Gastroesophageal sphincter (tissue), 4 donors: ENCODE results near the gene UBE2J2. TPM values are rescaled to one million over a fixed set of nuclear protein-coding genes. Genes with fewer than 3 reads are reported as not detected.

Source experiments
- ATAC-seq: fragments of 150-250 bp; one replicate; pipeline ENCODE4 v1.9.1; 2016; ENCODE audit warnings: mild to moderate bottlenecking, moderate library complexity
- H3K27ac ChIP-seq, 4 donors: fragments of 200-600 bp; sonication (generic) in 3 of 4; 1 replicate in 3 of 4; 2 replicates in 1 of 4; pipeline ENCODE4 v1.5.1; 2016 to 2019
- H3K27me3 ChIP-seq: fragments of 200-600 bp; sonication (generic); one replicate; pipeline ENCODE4 v1.5.1; 2019
- H3K36me3 ChIP-seq, 2 donors: fragments of 200-600 bp; sonication (generic); one replicate each; pipeline ENCODE4 v1.5.1; 2019; ENCODE audit warnings: control low read depth in 1 of 2
- H3K4me1 ChIP-seq, 3 donors: fragments of 200-600 bp; sonication (generic); 1 replicate in 2 of 3; 2 replicates in 1 of 3; pipeline ENCODE4 v1.5.1; 2016 to 2019; ENCODE audit warnings: control low read depth in 2 of 3
- H3K4me3 ChIP-seq, 2 donors: fragments of 200-600 bp; sonication (generic); one replicate each; pipeline ENCODE4 v1.5.1; 2019; ENCODE audit warnings: mild to moderate bottlenecking in 1 of 2, moderate library complexity in 1 of 2
- H3K9me3 ChIP-seq, 3 donors: fragments of 200-600 bp; sonication (generic); one replicate each; pipeline ENCODE4 v1.5.1; 2017 to 2019; ENCODE audit warnings: control low read depth in 2 of 3
- CTCF ChIP-seq, 4 experiments: fragments of 200-600 bp in 2 of 4; fragments of 450-650 bp in 2 of 4; sonication (generic) in 1 of 4; IDR thresholded peaks; one replicate each; pipeline ENCODE4 v1.5.1; 2017 to 2019; ENCODE audit warnings: antibody characterized with exemption in 4 of 4, mild to moderate bottlenecking in 2 of 4, moderate library complexity in 2 of 4
- EP300 ChIP-seq: sonication (generic); formaldehyde crosslinking; IDR thresholded peaks from one replicate; pipeline ENCODE4 v1.6.1; 2017; ENCODE audit warnings: antibody characterized with exemption, mild to moderate bottlenecking
- POLR2A ChIP-seq, 2 donors: fragments of 450-650 bp; IDR thresholded peaks; one replicate each; pipeline ENCODE4 v1.6.1; 2017; ENCODE audit warnings: antibody characterized with exemption in 2 of 2, mild to moderate bottlenecking in 2 of 2, moderate library complexity in 1 of 2
- POLR2AphosphoS5 ChIP-seq: sonication (generic); formaldehyde crosslinking; IDR thresholded peaks from one replicate; pipeline ENCODE4 v1.6.1; 2017; ENCODE audit warnings: antibody characterized with exemption
- WGBS, 2 donors: methylation state at CpG; one replicate each; pipeline ENCODE4 v1.1.5; 2018; ENCODE audit warnings: low coverage in 1 of 2; 5-methylcytosine and 5-hydroxymethylcytosine counted together
- total RNA-seq, 4 donors: library from RNA; depleted of rRNA; stranded (reverse); fragments of >200 nt; gene quantifications; one replicate each; pipeline ENCODE4 v1.1.0, GENCODE V29; 2016

UBE2J2 gene
- total RNA-seq, 4 donors from 2014 or later, result 28.1 to 47.0 (median 37.9) TPM

- Histone ChIP-seq H3K4me1 (peaks cover 0 to 22% (median 0%) of the 10 kb centered on the region in 3 donors), H3K27me3 (no peaks in the 10 kb centered on the region), H3K36me3 (peaks cover 0 to 70% of the 10 kb centered on the region in 2 donors), H3K27ac (no peak overlapping the region), H3K9me3 (no peaks in the 10 kb centered on the region), H3K4me3 (no peak overlapping the region)
- TF ChIP-seq EP300 (no peak), POLR2A (IDR thresholded peaks at IDR 0.05) (no peak), CTCF (IDR thresholded peaks at IDR 0.05) (no peak)
- ATAC-seq, result no peak
- 83 to 86% methylated on average over 11 to 28 of the region's 74 CpGs for WGBS, 2 donors
Observed at GRCh38 chr1:1216770-1217620, 56.7 kb downstream of the UBE2J2 start.

DNA sequence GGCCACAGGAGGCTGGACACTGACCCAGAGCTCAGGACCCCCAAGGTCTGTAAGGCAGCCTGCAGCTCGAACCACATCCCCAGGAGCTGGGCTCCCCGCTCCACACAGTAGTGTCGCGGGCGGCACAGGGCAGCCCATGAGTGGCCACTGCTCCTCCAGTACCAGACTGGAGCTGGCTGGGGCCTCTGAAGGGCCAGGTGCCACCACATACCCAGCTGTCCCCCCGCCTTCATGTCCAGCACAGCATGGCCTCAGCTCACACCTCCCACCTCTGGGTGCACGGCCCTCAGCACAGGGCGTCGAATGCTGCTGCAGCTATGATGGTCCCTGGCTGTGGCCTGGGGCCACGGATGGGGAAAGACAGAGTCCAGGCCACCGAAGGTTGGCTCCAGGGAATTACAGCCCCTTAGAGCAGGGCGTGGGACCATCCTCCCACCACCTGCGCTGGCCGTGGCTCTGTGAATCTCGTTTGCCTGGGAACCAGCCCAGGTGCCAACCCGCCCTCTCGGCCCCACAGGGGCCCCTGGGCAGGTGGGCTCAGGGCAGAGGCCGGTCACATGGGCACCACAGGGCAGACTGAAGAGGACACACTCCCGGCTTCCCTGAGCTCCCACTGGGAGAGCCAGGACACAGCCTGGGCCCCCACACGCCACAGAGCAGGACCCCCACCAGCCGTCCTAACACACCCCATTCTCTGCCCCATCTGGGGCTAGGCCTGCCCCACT is 57.6 kb downstream of the UBE2J2 start:
- H3K27ac ChIP-seq, result no peak overlapping the region
- ATAC-seq, result no peak
- peaks cover 0 to 22% (median 0%) of the 10 kb centered on the region in 3 donors for H3K4me1 ChIP-seq
- no peaks in the 10 kb centered on the region for H3K27me3 ChIP-seq
- H3K36me3 ChIP-seq, result peaks cover 0 to 60% of the 10 kb centered on the region in 2 donors
- TF ChIP-seq POLR2A (IDR thresholded peaks at IDR 0.05) (no peak), EP300 (no peak), POLR2AphosphoS5 (no peak), CTCF (IDR thresholded peaks at IDR 0.05) (no peak)
- 100% methylated on average over 1 of the region's 21 CpGs; no CpG with 5 or more reads in 1 of the 2 donors for WGBS, 2 donors
- no peaks in the 10 kb centered on the region for H3K9me3 ChIP-seq
- no peak overlapping the region for H3K4me3 ChIP-seq

DNA sequence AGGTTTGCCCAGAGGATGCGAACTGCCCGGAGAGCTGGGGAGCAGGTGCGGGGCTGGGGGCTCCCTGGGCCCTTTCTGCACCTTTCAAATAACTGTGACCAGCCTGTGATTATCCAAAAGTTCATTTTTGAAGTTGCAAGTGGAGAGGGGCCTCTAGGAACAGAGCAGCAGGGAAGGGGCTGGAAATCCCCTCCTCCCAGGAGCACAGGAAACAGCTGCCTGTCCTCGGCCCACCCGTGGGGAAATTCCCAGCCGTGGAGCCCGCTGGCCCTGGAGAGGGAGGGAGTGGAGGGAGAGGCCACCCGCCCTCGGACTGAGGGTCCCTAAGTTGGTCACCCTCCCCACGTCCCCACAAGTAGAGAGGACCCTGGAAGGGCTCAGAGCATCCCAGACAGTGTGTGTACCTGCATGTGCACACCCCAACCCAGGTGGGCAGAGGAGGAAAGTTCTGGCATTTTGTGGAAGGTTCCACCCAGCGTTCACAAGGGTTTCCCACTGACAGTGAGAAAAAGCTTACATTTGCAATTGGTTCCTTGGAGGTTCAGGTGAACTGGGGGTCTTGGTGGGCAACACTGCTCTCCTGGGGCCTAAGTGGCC is 58.5 kb downstream of the UBE2J2 start:
- WGBS, 2 donors, result 60 to 80% methylated on average over 1 of the region's 11 CpGs
- H3K36me3 ChIP-seq, result peaks cover 0 to 52% of the 10 kb centered on the region in 2 donors
- peaks cover 0 to 22% (median 0%) of the 10 kb centered on the region in 3 donors for H3K4me1 ChIP-seq
- no peak for ATAC-seq
- H3K4me3 ChIP-seq, result no peak overlapping the region
- no peaks in the 10 kb centered on the region for H3K27me3 ChIP-seq
- no peak overlapping the region for H3K27ac ChIP-seq
- H3K9me3 ChIP-seq, result no peaks in the 10 kb centered on the region
- TF ChIP-seq EP300 (no peak), CTCF (IDR thresholded peaks at IDR 0.05) (no peak), POLR2AphosphoS5 (no peak), POLR2A (IDR thresholded peaks at IDR 0.05) (no peak)

DNA sequence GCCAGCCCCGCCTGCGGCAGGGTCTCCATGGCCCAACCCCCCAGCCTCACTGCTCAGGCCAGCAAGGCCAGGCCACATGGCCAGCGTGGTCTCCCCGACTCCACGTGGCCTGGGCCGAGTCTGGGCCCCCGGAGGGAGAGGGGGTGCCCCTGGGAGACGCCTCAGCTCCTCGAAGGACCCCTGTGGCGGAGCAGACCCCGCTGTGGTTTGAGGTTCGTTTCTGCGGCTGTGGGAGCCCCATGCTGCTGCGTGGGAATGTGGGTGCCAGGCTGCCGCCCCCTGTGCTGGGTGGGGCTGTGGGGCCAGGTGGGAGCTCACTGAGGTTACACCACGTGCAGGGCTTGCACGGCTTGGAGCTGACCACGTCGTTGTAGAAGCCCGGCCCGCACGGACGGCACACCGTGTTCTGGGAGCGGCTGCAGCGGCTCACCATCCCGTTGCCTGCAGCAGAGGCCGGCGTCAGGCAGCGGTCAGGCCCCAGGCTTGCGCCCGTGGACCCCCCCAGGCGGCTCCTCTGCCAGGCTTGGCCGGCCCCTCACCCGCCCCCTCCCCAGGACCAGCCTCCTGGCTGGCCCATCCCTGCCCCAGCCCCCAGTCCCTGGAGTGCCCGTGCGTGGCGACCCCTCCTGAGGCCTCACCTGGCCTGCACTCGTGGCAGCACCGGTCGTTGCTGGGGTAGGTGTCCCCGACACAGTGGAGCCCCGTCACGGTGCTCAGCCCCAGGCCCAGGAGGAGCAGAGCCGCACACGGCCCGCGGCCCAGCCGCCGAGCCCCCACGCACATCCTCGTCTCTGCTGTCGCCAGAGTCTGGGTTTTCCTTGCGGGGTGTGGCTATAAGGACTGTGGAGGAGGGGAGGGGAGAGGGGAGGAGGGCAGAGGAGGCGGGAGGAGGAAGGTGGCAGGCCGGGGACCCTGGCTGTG is 60.0 kb downstream of the UBE2J2 start, which contains the start of gene TNFRSF4:
TSS of gene TNFRSF4 (minus strand) at position 809 of the 921 bp plus-strand sequence. CDS start at position 783, 26 bp downstream.
- Histone ChIP-seq H3K9me3 (no peaks in the 10 kb centered on the region), H3K36me3 (peaks cover 0 to 36% of the 10 kb centered on the region in 2 donors), H3K4me1 (peaks cover 0 to 24% (median 0%) of the 10 kb centered on the region in 3 donors), H3K4me3 (peak within 1 kb of the TSS in 1 of 2 donors; percentile 40), H3K27me3 (peaks cover 3% of the 10 kb centered on the region), H3K27ac (peak within 1 kb of the TSS in 1 of 4 donors; percentile 38)
- TF ChIP-seq CTCF (IDR thresholded peaks at IDR 0.05) (no peak), POLR2AphosphoS5 (no peak), POLR2A (IDR thresholded peaks at IDR 0.05) (no peak), EP300 (no peak)
- 60% methylated on average over 3 of the region's 56 CpGs; no CpG with 5 or more reads in 1 of the 2 donors for WGBS, 2 donors
- no peak for ATAC-seq
